OCI-LY1 (cell line): ENCODE data around the gene GPR18.

Experiments
- EZH2 ChIP-seq: fragments of 200-600 bp; sonication (generic), shearing (Covaris generic); IDR thresholded peaks from 2 replicates; pipeline ENCODE4 v1.8.0; 2017; ENCODE audit warnings: borderline replicate concordance, mixed run types, mild to moderate bottlenecking, antibody characterized with exemption, low read length, moderate library complexity, mixed read lengths
- TF ChIP-seq, protein P1 (sequence below): fragments of 200-600 bp; sonication (generic), shearing (Covaris generic); IDR thresholded peaks from 2 replicates; pipeline ENCODE4 v1.5.1; 2017; ENCODE audit warnings: mild to moderate bottlenecking, antibody characterized with exemption, low read length, moderate library complexity, mixed read lengths

GRCh38 chr13:99285432-99286182, 27.4 kb upstream of the GPR18 start:
- TF ChIP-seq, protein P1, sequence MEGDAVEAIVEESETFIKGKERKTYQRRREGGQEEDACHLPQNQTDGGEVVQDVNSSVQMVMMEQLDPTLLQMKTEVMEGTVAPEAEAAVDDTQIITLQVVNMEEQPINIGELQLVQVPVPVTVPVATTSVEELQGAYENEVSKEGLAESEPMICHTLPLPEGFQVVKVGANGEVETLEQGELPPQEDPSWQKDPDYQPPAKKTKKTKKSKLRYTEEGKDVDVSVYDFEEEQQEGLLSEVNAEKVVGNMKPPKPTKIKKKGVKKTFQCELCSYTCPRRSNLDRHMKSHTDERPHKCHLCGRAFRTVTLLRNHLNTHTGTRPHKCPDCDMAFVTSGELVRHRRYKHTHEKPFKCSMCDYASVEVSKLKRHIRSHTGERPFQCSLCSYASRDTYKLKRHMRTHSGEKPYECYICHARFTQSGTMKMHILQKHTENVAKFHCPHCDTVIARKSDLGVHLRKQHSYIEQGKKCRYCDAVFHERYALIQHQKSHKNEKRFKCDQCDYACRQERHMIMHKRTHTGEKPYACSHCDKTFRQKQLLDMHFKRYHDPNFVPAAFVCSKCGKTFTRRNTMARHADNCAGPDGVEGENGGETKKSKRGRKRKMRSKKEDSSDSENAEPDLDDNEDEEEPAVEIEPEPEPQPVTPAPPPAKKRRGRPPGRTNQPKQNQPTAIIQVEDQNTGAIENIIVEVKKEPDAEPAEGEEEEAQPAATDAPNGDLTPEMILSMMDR, result no peak
- TF ChIP-seq EZH2, result no peak
